Mammary epithelial cell (primary cell): ENCODE results near the gene HYAL3.

ENCODE experiments used
- EZH2 ChIP-seq: IDR thresholded peaks from 2 replicates; pipeline ENCODE4 v1.6.1; 2012; ENCODE audit warnings: low read length, inconsistent platforms, borderline replicate concordance
- TF ChIP-seq, protein P1 (sequence below), 2 donors: IDR thresholded peaks in 1 of 2; conservative IDR thresholded peaks in 1 of 2; 2 replicates each; pipeline ENCODE4 v1.5.1; 2011 to 2012; ENCODE audit warnings: inconsistent platforms in 2 of 2, low read length in 2 of 2, mild to moderate bottlenecking in 2 of 2, control low read depth in 1 of 2, low read depth in 1 of 2; ENCODE audit not compliant: insufficient read depth in 1 of 2; ENCODE audit errors: extremely low read depth in 1 of 2

DNA sequence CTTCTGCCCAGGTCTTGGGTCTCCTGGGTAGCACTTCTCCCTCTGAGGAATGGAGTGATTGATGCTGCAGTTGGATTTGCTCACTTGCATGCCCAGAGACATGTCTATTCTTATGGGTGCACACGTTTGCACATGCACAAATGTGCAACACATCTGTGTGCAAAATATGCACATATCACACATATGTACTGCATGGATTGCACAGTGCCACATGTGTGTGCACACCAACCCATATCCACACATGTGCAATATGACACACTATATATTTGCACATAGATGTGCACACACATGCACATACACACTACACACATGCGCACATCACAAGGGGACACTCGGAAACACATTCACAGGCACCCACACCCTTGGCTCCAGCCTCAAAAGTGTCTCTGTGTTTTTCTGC lies 30.9 kb downstream of the HYAL3 start:
- TF ChIP-seq, protein P1, sequence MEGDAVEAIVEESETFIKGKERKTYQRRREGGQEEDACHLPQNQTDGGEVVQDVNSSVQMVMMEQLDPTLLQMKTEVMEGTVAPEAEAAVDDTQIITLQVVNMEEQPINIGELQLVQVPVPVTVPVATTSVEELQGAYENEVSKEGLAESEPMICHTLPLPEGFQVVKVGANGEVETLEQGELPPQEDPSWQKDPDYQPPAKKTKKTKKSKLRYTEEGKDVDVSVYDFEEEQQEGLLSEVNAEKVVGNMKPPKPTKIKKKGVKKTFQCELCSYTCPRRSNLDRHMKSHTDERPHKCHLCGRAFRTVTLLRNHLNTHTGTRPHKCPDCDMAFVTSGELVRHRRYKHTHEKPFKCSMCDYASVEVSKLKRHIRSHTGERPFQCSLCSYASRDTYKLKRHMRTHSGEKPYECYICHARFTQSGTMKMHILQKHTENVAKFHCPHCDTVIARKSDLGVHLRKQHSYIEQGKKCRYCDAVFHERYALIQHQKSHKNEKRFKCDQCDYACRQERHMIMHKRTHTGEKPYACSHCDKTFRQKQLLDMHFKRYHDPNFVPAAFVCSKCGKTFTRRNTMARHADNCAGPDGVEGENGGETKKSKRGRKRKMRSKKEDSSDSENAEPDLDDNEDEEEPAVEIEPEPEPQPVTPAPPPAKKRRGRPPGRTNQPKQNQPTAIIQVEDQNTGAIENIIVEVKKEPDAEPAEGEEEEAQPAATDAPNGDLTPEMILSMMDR (conservative IDR thresholded peaks at IDR 0.05 in 1 of 2, IDR thresholded peaks at IDR 0.05 in 1 of 2; ENCODE audit: extremely low read depth in 1 of 2, insufficient read depth in 1 of 2, low read depth in 1 of 2, low read length in 2 of 2): no peak
- no peak for TF ChIP-seq EZH2
